K562 (cell line): Measurements from ENCODE around the gene FAXC. TPM values are rescaled to one million over a fixed set of nuclear protein-coding genes. Genes with fewer than 3 reads are reported as not detected.

ENCODE experiments used
- ATAC-seq: fragments of 200-7000 bp; cut with Tn5 transposase; 3 replicates; pipeline ENCODE4 v1.9.1; 2020; ENCODE audit warnings: moderate library complexity
- BruUV-seq: library from RNA; stranded (reverse); fragments of 400-500 nt; replicated peaks from 2 replicates; lab custom pipeline; 2021; lab: Mats Ljungman, UMichigan
- CTCF ChIA-PET: fragments of 300-600 bp; formaldehyde crosslinking; extraction: SDS; loops from one replicate; lab custom pipeline; 2021; ENCODE audit warnings: low intra/inter-chr PET ratio; lab: Yijun Ruan, JAX
- POLR2A ChIA-PET: fragments of 300-600, 350-650 bp; sonication (Branson Sonifier 250); formaldehyde crosslinking; extraction: SDS; loops from one replicate; lab custom pipeline; 2021; ENCODE audit warnings: antibody characterized with exemption, inconsistent platforms; lab: Yijun Ruan, JAX
- DNase-seq, 4 experiments: peaks; one replicate each; pipeline versions ENCODE4 v3.0.0 to v3.0.0-alpha.2; 2011 to 2018; ENCODE audit warnings: low spot score in 3 of 4, mixed read lengths in 3 of 4; ENCODE audit errors: extremely low read depth in 1 of 4
- FAIRE-seq: peaks from 2 replicates; lab custom pipeline; 2011; peaks lifted over from hg19 to GRCh38; lab: Jason Lieb, UNC
- H2AFZ ChIP-seq: 2 replicates; pipeline ENCODE4 v1.6.0; 2011; ENCODE audit warnings: low read depth, low read length, control low read depth, inconsistent platforms
- H3K27ac ChIP-seq: fragments of 200-600 bp; 3 replicates; pipeline ENCODE4 v1.8.0; 2011; ENCODE audit warnings: low read depth, mild to moderate bottlenecking, control low read depth, inconsistent platforms, low read length, moderate library complexity, mixed read lengths; ENCODE audit errors: extremely low read depth
- H3K27me3 ChIP-seq, 2 experiments: fragments of 300-600 bp in 1 of 2; 2 replicates in 1 of 2; 3 replicates in 1 of 2; pipeline versions ENCODE4 v1.6.0 to v1.8.0; 2011; ENCODE audit warnings: inconsistent platforms in 2 of 2, low read length in 2 of 2, mild to moderate bottlenecking in 1 of 2, mixed read lengths in 1 of 2, moderate library complexity in 1 of 2; ENCODE audit not compliant: control insufficient read depth in 2 of 2, insufficient read depth in 2 of 2
- H3K36me3 ChIP-seq: fragments of 300-600 bp; 3 replicates; pipeline ENCODE4 v1.8.0; 2011; ENCODE audit warnings: mild to moderate bottlenecking, low read length, inconsistent platforms; ENCODE audit not compliant: control insufficient read depth, insufficient read depth
- H3K4me1 ChIP-seq, 2 experiments: fragments of 200-600 bp in 1 of 2; replicated peaks in 1 of 2; 2 replicates in 1 of 2; 3 replicates in 1 of 2; pipeline versions ENCODE4 v1.5.1 to v1.8.0; 2011; ENCODE audit warnings: inconsistent platforms in 2 of 2, low read length in 2 of 2, mild to moderate bottlenecking in 1 of 2, mixed read lengths in 1 of 2, moderate library complexity in 1 of 2; ENCODE audit not compliant: control insufficient read depth in 2 of 2, insufficient read depth in 2 of 2
- H3K4me2 ChIP-seq: 2 replicates; pipeline ENCODE4 v1.6.1; 2011; ENCODE audit warnings: low read length, control low read depth, inconsistent platforms, mixed read lengths; ENCODE audit not compliant: insufficient read depth
- H3K4me3 ChIP-seq: fragments of 200-600 bp; sonication (generic), shearing (Covaris generic); 2 replicates; pipeline ENCODE4 v1.5.1; 2016; ENCODE audit warnings: control low read depth, inconsistent platforms
- H3K79me2 ChIP-seq: fragments of 200-600 bp; 3 replicates; pipeline ENCODE4 v1.8.0; 2011; ENCODE audit warnings: low read length, inconsistent platforms; ENCODE audit not compliant: control insufficient read depth, insufficient read depth
- H3K9ac ChIP-seq, 2 experiments: 2 replicates each; pipeline versions ENCODE4 v1.6.0 to v1.6.1; 2011; ENCODE audit warnings: low read depth in 2 of 2, low read length in 2 of 2, control low read depth in 1 of 2, inconsistent platforms in 1 of 2, mild to moderate bottlenecking in 1 of 2, mixed read lengths in 1 of 2; ENCODE audit not compliant: insufficient read depth in 1 of 2
- H3K9me1 ChIP-seq: one replicate; pipeline ENCODE4 v1.6.0; 2011; ENCODE audit warnings: inconsistent platforms, mild to moderate bottlenecking, low read length, moderate library complexity; ENCODE audit not compliant: control insufficient read depth, insufficient read depth
- H3K9me3 ChIP-seq: replicated peaks from 2 replicates; pipeline ENCODE4 v1.5.1; 2011; ENCODE audit warnings: low read depth, low read length, inconsistent platforms; ENCODE audit not compliant: control insufficient read depth, insufficient read depth
- H4K20me1 ChIP-seq: replicated peaks from 2 replicates; pipeline ENCODE4 v1.6.1; 2011; ENCODE audit warnings: low read length, inconsistent platforms, mixed read lengths; ENCODE audit not compliant: control insufficient read depth, insufficient read depth
- E2F6 ChIP-seq, 2 experiments: IDR thresholded peaks; 2 replicates each; pipeline ENCODE4 v1.6.1; 2011; ENCODE audit warnings: borderline replicate concordance in 1 of 2, control low read depth in 1 of 2, low read depth in 1 of 2, low read length in 1 of 2, mild to moderate bottlenecking in 1 of 2, mixed read lengths in 1 of 2, moderate library complexity in 1 of 2; ENCODE audit not compliant: insufficient read depth in 1 of 2, insufficient read length in 1 of 2, poor library complexity in 1 of 2, severe bottlenecking in 1 of 2; ENCODE audit errors: extremely low read depth in 1 of 2
- GABPB1 ChIP-seq: sonication (generic); formaldehyde crosslinking; IDR thresholded peaks from 2 replicates; pipeline ENCODE4 v1.8.0; 2022; ENCODE audit warnings: mild to moderate bottlenecking, missing genetic modification reagents
- HDAC8 ChIP-seq: fragments of 450-650 bp; IDR thresholded peaks from 2 replicates; pipeline ENCODE4 v1.6.1; 2016; ENCODE audit warnings: mild to moderate bottlenecking, missing genetic modification characterization, moderate library complexity, missing compliant biosample characterization
- IRF2 ChIP-seq: sonication (generic); formaldehyde crosslinking; IDR thresholded peaks from 2 replicates; pipeline ENCODE4 v1.8.1; 2022; ENCODE audit warnings: mild to moderate bottlenecking, missing genetic modification reagents
- NFIC ChIP-seq: fragments of 450-650 bp; IDR thresholded peaks from 2 replicates; pipeline ENCODE4 v1.6.1; 2017; ENCODE audit warnings: mild to moderate bottlenecking, inconsistent platforms
- PHTF2 ChIP-seq: fragments of 250-450 bp; sonication (Bioruptor Pico); IDR thresholded peaks from 2 replicates; pipeline ENCODE4 v1.5.0; 2021; ENCODE audit warnings: mild to moderate bottlenecking
- POLR2A ChIP-seq: fragments of 450-650 bp; conservative IDR thresholded peaks from 2 replicates; pipeline ENCODE4 v1.6.1; 2016
- POU5F1 ChIP-seq: fragments of 150-350 bp; IDR thresholded peaks from 2 replicates; pipeline ENCODE4 v1.6.1; 2014; ENCODE audit warnings: borderline replicate concordance, low read length, low read depth, mild to moderate bottlenecking; ENCODE audit not compliant: partially characterized antibody
- SLC30A9 ChIP-seq: fragments of 250-450 bp; sonication (Bioruptor Pico); IDR thresholded peaks from 2 replicates; pipeline ENCODE4 v1.8.0; 2022; ENCODE audit warnings: mild to moderate bottlenecking, moderate library complexity
- SMAD4 ChIP-seq: fragments of 250-450 bp; sonication (Bioruptor Pico); conservative IDR thresholded peaks from 2 replicates; pipeline ENCODE4 v1.8.0; 2021; ENCODE audit warnings: inconsistent platforms, mild to moderate bottlenecking, moderate library complexity
- STAT5B ChIP-seq: fragments of 250-450 bp; sonication (Bioruptor Pico); IDR thresholded peaks from 2 replicates; pipeline ENCODE4 v1.8.0; 2021; ENCODE audit warnings: mild to moderate bottlenecking, inconsistent platforms
- TAF9B ChIP-seq: fragments of 450-650 bp; IDR thresholded peaks from 2 replicates; pipeline ENCODE4 v1.6.1; 2018; ENCODE audit warnings: mild to moderate bottlenecking; ENCODE audit not compliant: partially characterized antibody
- TCF7 ChIP-seq: sonication (generic); IDR thresholded peaks from 2 replicates; pipeline ENCODE4 v1.6.1; 2016; ENCODE audit warnings: antibody characterized with exemption, borderline replicate concordance
- WGBS: fragments of 100-300 bp; shearing (Covaris generic); methylation state at CpG from one replicate; pipeline ENCODE4 v1.1.6; 2016; ENCODE audit warnings: low coverage, mixed read lengths; ENCODE audit not compliant: insufficient coverage; ENCODE audit errors: missing lambda C conversion rate; 5-methylcytosine and 5-hydroxymethylcytosine counted together
- in situ Hi-C: fragments of 300-500 bp; cut with MboI; formaldehyde crosslinking; loops from 4 replicates; pipeline ENCODE4 v1.15.0; 2018; ENCODE audit warnings: inconsistent platforms, mixed read lengths
- intact Hi-C: fragments of 100-400 bp; cut with micrococcal nuclease; formaldehyde crosslinking; loops from 2 replicates; pipeline ENCODE4 v1.14.2; 2022
- polyA plus RNA-seq, 8 experiments: library from polyadenylated mRNA; depleted of rRNA in 4 of 8; stranded (reverse) in 5 of 8; unstranded in 3 of 8; fragments of >200 nt; fragmentation: Nextera tagmentation in 2 of 8; fragmentation: Illumina TruSeq in 1 of 8; extraction: Ambion mirVana in 2 of 8; extraction: Trizol in 1 of 8; gene quantifications; 2 replicates each; pipeline versions ENCODE4 v1.2.1 to v1.2.3, GENCODE V29; 2011 to 2014; ENCODE audit warnings: inconsistent platforms in 1 of 8, missing spikeins in 1 of 8
- total RNA-seq, 7 experiments: library from RNA; depleted of rRNA in 6 of 7; stranded (reverse); fragments of >200 nt in 6 of 7; fragmentation: Illumina TruSeq in 2 of 7; extraction: Trizol in 2 of 7; gene quantifications; 2 replicates each; pipeline versions ENCODE4 v1.2.1 to v1.2.3, GENCODE V29; 2011 to 2021; ENCODE audit warnings: low replicate concordance in 1 of 7
- TF ChIP-seq, protein P1 (sequence below): fragments of 450-650 bp; IDR thresholded peaks from 2 replicates; pipeline ENCODE4 v1.6.1; 2018; ENCODE audit not compliant: partially characterized antibody
- TF ChIP-seq, protein P2 (sequence below): fragments of 450-650 bp; formaldehyde crosslinking; IDR thresholded peaks from 2 replicates; pipeline ENCODE4 v1.4.0; 2022; ENCODE audit warnings: mild to moderate bottlenecking, moderate library complexity

FAXC gene
- total and polyA plus RNA-seq, 9 of the 15 experiments (the other 6 are each of a cell fraction or from before 2014, with no cell fraction given), result 0.06 to 0.40 (median 0.13) TPM; not detected in 5

- TF ChIP-seq E2F6 (IDR thresholded peaks at IDR 0.05; ENCODE audit: borderline replicate concordance in 1 of 2, extremely low read depth in 1 of 2, insufficient read depth in 1 of 2, insufficient read length in 1 of 2, low read depth in 1 of 2, low read length in 1 of 2, poor library complexity in 1 of 2, severe bottlenecking in 1 of 2) (peak in 1 of 2 experiments; percentile 6), HDAC8 (tag) (no peak), TAF9B (no peak), SLC30A9 (CRISPR knock-in tag) (no peak), NFIC (no peak), PHTF2 (CRISPR knock-in tag) (no peak), STAT5B (CRISPR knock-in tag) (no peak), POLR2A (no peak)
These were observed at the start of gene FAXC (continued) for GRCh38 chr6:99349171-99350141.

- intact Hi-C loops (no loop called here), in situ Hi-C loops (no loop called here)
- FAIRE-seq (peak; percentile 29), ATAC-seq (no peak), DNase-seq (no peak)
- no peaks in the 10 kb centered on the region for H4K20me1 ChIP-seq
- BruUV-seq, result no TSS peak
- H3K79me2 ChIP-seq, result peaks cover 12% of the 10 kb centered on the region; the same call in 2 of the 3 replicates
- CTCF ChIA-PET, result no interaction called here
- no peaks in the 10 kb centered on the region for H3K27me3 ChIP-seq
- H3K9me3 ChIP-seq, result no peaks in the 10 kb centered on the region
- H3K4me3 ChIP-seq, result no peak overlapping the region
- no peaks in the 10 kb centered on the region for H3K9me1 ChIP-seq
- WGBS, result 0% methylated on average over 1 of the region's 1 CpG
- no peak overlapping the region for H3K4me2 ChIP-seq
- peaks cover 3 to 4% of the 10 kb centered on the region in 2 experiments; a peak in 3 of 5 replicates for H3K4me1 ChIP-seq
- peaks cover 50% of the 10 kb centered on the region for H3K36me3 ChIP-seq
- POLR2A ChIA-PET, result interaction anchor here (1.6 kb wide), 1 partner anchor 16 kb away, joined by 8 read pairs; no protein-coding TSS in a partner anchor
- H3K27ac ChIP-seq, result no peak overlapping the region
- H2AFZ ChIP-seq, result no peak overlapping the region
- H3K9ac ChIP-seq, result no peak overlapping the region
- TF ChIP-seq, protein P1, sequence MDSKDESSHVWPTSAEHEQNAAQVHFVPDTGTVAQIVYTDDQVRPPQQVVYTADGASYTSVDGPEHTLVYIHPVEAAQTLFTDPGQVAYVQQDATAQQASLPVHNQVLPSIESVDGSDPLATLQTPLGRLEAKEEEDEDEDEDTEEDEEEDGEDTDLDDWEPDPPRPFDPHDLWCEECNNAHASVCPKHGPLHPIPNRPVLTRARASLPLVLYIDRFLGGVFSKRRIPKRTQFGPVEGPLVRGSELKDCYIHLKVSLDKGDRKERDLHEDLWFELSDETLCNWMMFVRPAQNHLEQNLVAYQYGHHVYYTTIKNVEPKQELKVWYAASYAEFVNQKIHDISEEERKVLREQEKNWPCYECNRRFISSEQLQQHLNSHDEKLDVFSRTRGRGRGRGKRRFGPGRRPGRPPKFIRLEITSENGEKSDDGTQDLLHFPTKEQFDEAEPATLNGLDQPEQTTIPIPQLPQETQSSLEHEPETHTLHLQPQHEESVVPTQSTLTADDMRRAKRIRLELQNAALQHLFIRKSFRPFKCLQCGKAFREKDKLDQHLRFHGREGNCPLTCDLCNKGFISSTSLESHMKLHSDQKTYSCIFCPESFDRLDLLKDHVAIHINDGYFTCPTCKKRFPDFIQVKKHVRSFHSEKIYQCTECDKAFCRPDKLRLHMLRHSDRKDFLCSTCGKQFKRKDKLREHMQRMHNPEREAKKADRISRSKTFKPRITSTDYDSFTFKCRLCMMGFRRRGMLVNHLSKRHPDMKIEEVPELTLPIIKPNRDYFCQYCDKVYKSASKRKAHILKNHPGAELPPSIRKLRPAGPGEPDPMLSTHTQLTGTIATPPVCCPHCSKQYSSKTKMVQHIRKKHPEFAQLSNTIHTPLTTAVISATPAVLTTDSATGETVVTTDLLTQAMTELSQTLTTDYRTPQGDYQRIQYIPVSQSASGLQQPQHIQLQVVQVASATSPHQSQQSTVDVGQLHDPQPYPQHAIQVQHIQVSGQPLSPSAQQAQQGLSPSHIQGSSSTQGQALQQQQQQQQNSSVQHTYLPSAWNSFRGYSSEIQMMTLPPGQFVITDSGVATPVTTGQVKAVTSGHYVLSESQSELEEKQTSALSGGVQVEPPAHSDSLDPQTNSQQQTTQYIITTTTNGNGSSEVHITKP, result peak; percentile 21
- TF ChIP-seq TCF7 (no peak), SMAD4 (CRISPR knock-in tag) (no peak), GABPB1 (no peak), POU5F1 (no peak), IRF2 (no peak)
- TF ChIP-seq, protein P2, sequence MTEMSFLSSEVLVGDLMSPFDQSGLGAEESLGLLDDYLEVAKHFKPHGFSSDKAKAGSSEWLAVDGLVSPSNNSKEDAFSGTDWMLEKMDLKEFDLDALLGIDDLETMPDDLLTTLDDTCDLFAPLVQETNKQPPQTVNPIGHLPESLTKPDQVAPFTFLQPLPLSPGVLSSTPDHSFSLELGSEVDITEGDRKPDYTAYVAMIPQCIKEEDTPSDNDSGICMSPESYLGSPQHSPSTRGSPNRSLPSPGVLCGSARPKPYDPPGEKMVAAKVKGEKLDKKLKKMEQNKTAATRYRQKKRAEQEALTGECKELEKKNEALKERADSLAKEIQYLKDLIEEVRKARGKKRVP, result no peak
These were observed 47.8 kb upstream of the FAXC start for GRCh38 chr6:99397287-99397686.
